Measurements from ENCODE around the gene VPS37C. TPM values are rescaled to one million over a fixed set of nuclear protein-coding genes. Genes with fewer than 3 reads are reported as not detected.

The VPS37C gene
- total RNA-seq, 1 donor from 2014 or later = 30.2 TPM

GRCh38 chr11:61153593-61154095 lies 7.6 kb downstream of the VPS37C start:
- Histone ChIP-seq H3K27me3 (no peaks in the 10 kb centered on the region), H3K4me3 (no peak overlapping the region), H3K36me3 (no peaks in the 10 kb centered on the region), H3K27ac (peak overlapping the region; percentile 14), H3K4me1 (peaks cover 41% of the 10 kb centered on the region), H3K9me3 (no peaks in the 10 kb centered on the region)
- DNase-seq = no peak
- TF ChIP-seq CTCF (IDR thresholded peaks at IDR 0.05) = no peak
- ATAC-seq = no peak
- intact Hi-C loops (cut with DNase I) = no loop called here

GRCh38 chr11:61152816-61153592 lies 8.2 kb downstream of the VPS37C start:
- no peaks in the 10 kb centered on the region for H3K9me3 ChIP-seq
- no peak overlapping the region for H3K4me3 ChIP-seq
- intact Hi-C loops (cut with DNase I) = no loop called here
- DNase-seq (no peak), ATAC-seq (no peak)
- peak overlapping the region; percentile 14 for H3K27ac ChIP-seq
- no peak for TF ChIP-seq CTCF (IDR thresholded peaks at IDR 0.05)
- peaks cover 36% of the 10 kb centered on the region for H3K4me1 ChIP-seq
- H3K36me3 ChIP-seq = no peaks in the 10 kb centered on the region
- H3K27me3 ChIP-seq = no peaks in the 10 kb centered on the region

GRCh38 chr11:61151545-61152252 lies 9.5 kb downstream of the VPS37C start:
- no peak for DNase-seq
- Histone ChIP-seq H3K36me3 (no peaks in the 10 kb centered on the region), H3K27me3 (no peaks in the 10 kb centered on the region), H3K4me1 (peaks cover 36% of the 10 kb centered on the region), H3K27ac (no peak overlapping the region), H3K9me3 (no peaks in the 10 kb centered on the region), H3K4me3 (no peak overlapping the region)
- intact Hi-C loops (cut with DNase I) = no loop called here
- TF ChIP-seq CTCF (IDR thresholded peaks at IDR 0.05) = no peak
- ATAC-seq = no peak

- no peak overlapping the region for H3K27ac ChIP-seq
- intact Hi-C loops (cut with DNase I) = no loop called here
- peaks cover 36% of the 10 kb centered on the region for H3K4me1 ChIP-seq
- no peak overlapping the region for H3K4me3 ChIP-seq
- H3K36me3 ChIP-seq = no peaks in the 10 kb centered on the region
- no peak for TF ChIP-seq CTCF (IDR thresholded peaks at IDR 0.05)
- no peaks in the 10 kb centered on the region for H3K27me3 ChIP-seq
- no peak for ATAC-seq
- no peaks in the 10 kb centered on the region for H3K9me3 ChIP-seq
- DNase-seq = peak; percentile 48
These were observed 10.3 kb downstream of the VPS37C start for GRCh38 chr11:61150706-61151544.

Measured in upper lobe of right lung (tissue), 1 donor.